ENCODE data around the gene CLHC1.
"Not testable (repeated sequence)": the region's sequence is repeated elsewhere in the genome, so short reads cannot be mapped to it uniquely, and the experiment has no call there.

CLHC1 gene

DNA sequence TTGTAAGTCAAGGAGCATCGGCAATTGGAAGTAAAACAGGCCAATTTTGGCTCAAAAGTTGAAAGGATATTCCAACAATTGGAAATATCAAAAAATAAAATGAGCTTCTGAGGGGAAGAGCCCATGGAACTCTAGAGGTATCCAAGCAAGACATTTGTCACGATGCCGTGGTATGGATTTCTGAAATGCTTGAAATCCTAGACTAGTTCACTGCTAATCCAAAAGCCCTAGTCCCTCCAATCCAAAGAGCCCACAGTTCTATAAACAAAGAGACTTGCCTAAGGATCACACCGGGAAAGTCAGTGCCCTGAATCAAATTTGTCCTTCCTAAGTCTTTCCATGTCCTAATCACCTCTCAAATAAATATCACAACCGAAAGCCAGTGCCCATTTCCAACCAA is 85.1 kb downstream of the CLHC1 start:
- H3K9ac ChIP-seq (ENCODE audit: low read length), result no peak overlapping the region
- no peak overlapping the region for H3K4me2 ChIP-seq (ENCODE audit: low read depth, low read length)
- H3K4me1 ChIP-seq (ENCODE audit: low read length), result no peaks in the 10 kb centered on the region
- H3K4me3 ChIP-seq (ENCODE audit: low read length), result no peak overlapping the region
- H3K27me3 ChIP-seq (replicated peaks; ENCODE audit: insufficient read depth, low read length), result no peaks in the 10 kb centered on the region
- H3K9me2 ChIP-seq (replicated peaks; ENCODE audit: insufficient read depth, low read length), result no peaks in the 10 kb centered on the region
- H2AFZ ChIP-seq (ENCODE audit: low read length), result no peak overlapping the region
- no peaks in the 10 kb centered on the region for H3F3A ChIP-seq (ENCODE audit: insufficient read depth, low read length)
- H3K27ac ChIP-seq (ENCODE audit: low read length), result no peak overlapping the region
- no peaks in the 10 kb centered on the region for H3K79me2 ChIP-seq (ENCODE audit: low read length)
- TF ChIP-seq EZH2 (optimal IDR thresholded peaks at IDR 0.05; ENCODE audit: low read depth, low read length) (no peak), EZH2phosphoT487 (IDR thresholded peaks at IDR 0.05; ENCODE audit: low read length) (no peak)
- TF ChIP-seq, protein P1, sequence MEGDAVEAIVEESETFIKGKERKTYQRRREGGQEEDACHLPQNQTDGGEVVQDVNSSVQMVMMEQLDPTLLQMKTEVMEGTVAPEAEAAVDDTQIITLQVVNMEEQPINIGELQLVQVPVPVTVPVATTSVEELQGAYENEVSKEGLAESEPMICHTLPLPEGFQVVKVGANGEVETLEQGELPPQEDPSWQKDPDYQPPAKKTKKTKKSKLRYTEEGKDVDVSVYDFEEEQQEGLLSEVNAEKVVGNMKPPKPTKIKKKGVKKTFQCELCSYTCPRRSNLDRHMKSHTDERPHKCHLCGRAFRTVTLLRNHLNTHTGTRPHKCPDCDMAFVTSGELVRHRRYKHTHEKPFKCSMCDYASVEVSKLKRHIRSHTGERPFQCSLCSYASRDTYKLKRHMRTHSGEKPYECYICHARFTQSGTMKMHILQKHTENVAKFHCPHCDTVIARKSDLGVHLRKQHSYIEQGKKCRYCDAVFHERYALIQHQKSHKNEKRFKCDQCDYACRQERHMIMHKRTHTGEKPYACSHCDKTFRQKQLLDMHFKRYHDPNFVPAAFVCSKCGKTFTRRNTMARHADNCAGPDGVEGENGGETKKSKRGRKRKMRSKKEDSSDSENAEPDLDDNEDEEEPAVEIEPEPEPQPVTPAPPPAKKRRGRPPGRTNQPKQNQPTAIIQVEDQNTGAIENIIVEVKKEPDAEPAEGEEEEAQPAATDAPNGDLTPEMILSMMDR (IDR thresholded peaks at IDR 0.05; ENCODE audit: low read length), result no peak
- no peaks in the 10 kb centered on the region for H3K9me3 ChIP-seq (replicated peaks; ENCODE audit: insufficient read depth, low read length)
- DNase-seq, result no peak
- no peaks in the 10 kb centered on the region for H3K36me3 ChIP-seq (replicated peaks; ENCODE audit: insufficient read depth, low read length)
- no peaks in the 10 kb centered on the region for H4K20me1 ChIP-seq (ENCODE audit: insufficient read depth, low read length)

DNA sequence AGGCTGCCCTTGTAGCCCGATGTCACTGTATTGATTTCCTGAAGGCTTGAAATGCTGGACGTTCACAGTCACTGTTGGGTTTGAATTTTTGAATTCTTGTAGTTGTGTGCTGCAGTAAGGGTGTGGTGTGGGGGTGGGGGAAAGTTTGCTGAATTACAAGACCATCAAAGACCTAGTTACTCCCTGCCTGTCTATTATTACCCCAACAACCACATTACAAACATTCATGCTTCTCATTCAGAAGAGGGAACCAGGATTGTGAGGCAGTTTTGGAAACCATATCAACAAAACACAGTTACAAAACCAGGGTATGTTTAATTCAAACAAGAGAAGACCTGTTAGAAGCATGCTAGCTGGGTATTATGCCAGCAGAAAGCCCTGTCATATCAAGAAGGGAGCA is 85.8 kb downstream of the CLHC1 start:
- no peaks in the 10 kb centered on the region for H3K9me3 ChIP-seq (replicated peaks; ENCODE audit: insufficient read depth, low read length)
- no peaks in the 10 kb centered on the region for H3K36me3 ChIP-seq (replicated peaks; ENCODE audit: insufficient read depth, low read length)
- no peaks in the 10 kb centered on the region for H3K27me3 ChIP-seq (replicated peaks; ENCODE audit: insufficient read depth, low read length)
- H3K4me1 ChIP-seq (ENCODE audit: low read length), result no peaks in the 10 kb centered on the region
- no peak for DNase-seq
- no peaks in the 10 kb centered on the region for H3K9me2 ChIP-seq (replicated peaks; ENCODE audit: insufficient read depth, low read length)
- H3K9ac ChIP-seq (ENCODE audit: low read length), result no peak overlapping the region
- no peak overlapping the region for H3K27ac ChIP-seq (ENCODE audit: low read length)
- H2AFZ ChIP-seq (ENCODE audit: low read length), result no peak overlapping the region
- H4K20me1 ChIP-seq (ENCODE audit: insufficient read depth, low read length), result no peaks in the 10 kb centered on the region
- no peaks in the 10 kb centered on the region for H3F3A ChIP-seq (ENCODE audit: insufficient read depth, low read length)
- no peak overlapping the region for H3K4me2 ChIP-seq (ENCODE audit: low read depth, low read length)
- H3K79me2 ChIP-seq (ENCODE audit: low read length), result no peaks in the 10 kb centered on the region
- no peak overlapping the region for H3K4me3 ChIP-seq (ENCODE audit: low read length)
- no peak for TF ChIP-seq EZH2 (optimal IDR thresholded peaks at IDR 0.05; ENCODE audit: low read depth, low read length)
- TF ChIP-seq EZH2phosphoT487 (IDR thresholded peaks at IDR 0.05; ENCODE audit: low read length), result no peak
- TF ChIP-seq, protein P1 (IDR thresholded peaks at IDR 0.05; ENCODE audit: low read length), result no peak

DNA sequence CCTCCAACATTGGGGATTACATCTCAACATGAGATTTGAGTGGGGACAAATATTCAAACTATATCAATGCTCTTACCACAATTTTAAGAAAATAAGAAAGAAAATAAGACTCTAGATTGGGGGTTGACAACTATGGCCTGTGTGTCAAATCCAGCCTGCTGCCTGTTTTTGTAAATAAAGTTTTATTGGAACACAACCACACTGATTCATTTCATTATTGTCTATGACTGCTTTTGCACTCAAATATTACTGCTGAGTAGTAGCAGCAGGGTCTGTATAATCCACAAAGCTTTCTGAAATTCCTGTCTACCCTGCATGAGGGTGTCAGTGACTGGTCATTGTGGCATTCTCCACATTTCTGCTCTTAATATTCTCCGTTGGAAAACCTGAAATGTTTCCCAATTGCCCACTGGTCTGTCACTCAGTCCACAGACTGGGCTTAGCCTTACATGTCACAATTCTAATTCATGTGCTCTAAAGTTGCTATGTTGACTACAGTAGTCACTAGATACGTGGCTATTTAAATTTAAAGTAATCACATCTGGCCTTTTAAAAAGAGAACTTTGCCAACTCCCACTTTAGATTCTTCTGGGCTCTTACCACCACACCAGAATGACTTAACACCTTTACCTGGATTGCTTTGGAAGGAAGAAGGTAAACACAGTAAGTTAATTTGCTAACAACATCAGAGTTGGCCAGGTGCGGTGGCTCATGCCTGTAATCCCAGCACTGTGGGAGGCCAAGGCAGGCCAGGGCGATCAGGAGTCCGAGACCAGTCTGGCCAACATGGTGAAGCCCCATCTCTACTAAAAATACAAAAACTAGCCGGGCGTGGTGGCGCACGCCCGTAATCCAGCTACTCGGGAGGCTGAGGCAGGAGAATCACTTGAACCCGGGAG is 86.9 kb downstream of the CLHC1 start:
- Histone ChIP-seq H3K27me3 (replicated peaks; ENCODE audit: insufficient read depth, low read length) (no peaks in the 10 kb centered on the region), H2AFZ (ENCODE audit: low read length) (no peak overlapping the region), H3K9ac (ENCODE audit: low read length) (no peak overlapping the region), H3K4me3 (ENCODE audit: low read length) (no peak overlapping the region), H3K79me2 (ENCODE audit: low read length) (no peaks in the 10 kb centered on the region), H3K4me1 (ENCODE audit: low read length) (no peaks in the 10 kb centered on the region), H3K9me3 (replicated peaks; ENCODE audit: insufficient read depth, low read length) (no peaks in the 10 kb centered on the region), H3K36me3 (replicated peaks; ENCODE audit: insufficient read depth, low read length) (no peaks in the 10 kb centered on the region), H3K4me2 (ENCODE audit: low read depth, low read length) (no peak overlapping the region), H3K9me2 (replicated peaks; ENCODE audit: insufficient read depth, low read length) (no peaks in the 10 kb centered on the region), H3F3A (ENCODE audit: insufficient read depth, low read length) (no peaks in the 10 kb centered on the region), H3K27ac (ENCODE audit: low read length) (no peak overlapping the region), H4K20me1 (ENCODE audit: insufficient read depth, low read length) (no peaks in the 10 kb centered on the region)
- TF ChIP-seq EZH2phosphoT487 (IDR thresholded peaks at IDR 0.05; ENCODE audit: low read length) (no peak), EZH2 (optimal IDR thresholded peaks at IDR 0.05; ENCODE audit: low read depth, low read length) (no peak)
- TF ChIP-seq, protein P1 (IDR thresholded peaks at IDR 0.05; ENCODE audit: low read length), result no peak
- no peak for DNase-seq

DNA sequence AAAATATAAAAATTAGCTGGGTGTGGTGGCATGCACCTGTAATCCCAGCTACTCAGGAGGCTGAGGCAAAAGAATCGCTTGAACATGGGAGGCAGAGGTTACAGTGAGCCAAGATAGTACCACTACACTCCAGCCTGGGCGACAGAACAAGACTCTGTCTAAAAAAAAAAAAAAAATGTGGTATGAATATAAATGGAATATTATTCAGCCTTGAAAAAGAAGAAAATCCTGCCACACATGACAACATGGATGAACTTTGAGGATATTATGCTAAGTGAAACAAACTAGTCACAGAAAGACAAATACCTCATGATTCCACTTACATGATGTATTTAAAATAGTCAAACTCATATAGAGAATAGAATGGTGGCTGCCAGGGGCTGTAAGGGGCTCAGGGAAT is 88.4 kb downstream of the CLHC1 start:
- DNase-seq, result not testable (repeated sequence)

More for the DNA sequence above, 88.4 kb downstream of the CLHC1 start:
- H3K9me3 ChIP-seq (replicated peaks; ENCODE audit: insufficient read depth, low read length); H2AFZ ChIP-seq (ENCODE audit: low read length); H3K36me3 ChIP-seq (replicated peaks; ENCODE audit: insufficient read depth, low read length); H3K9me2 ChIP-seq (replicated peaks; ENCODE audit: insufficient read depth, low read length); H3K27me3 ChIP-seq (replicated peaks; ENCODE audit: insufficient read depth, low read length); H3K9ac ChIP-seq (ENCODE audit: low read length); H4K20me1 ChIP-seq (ENCODE audit: insufficient read depth, low read length); H3K27ac ChIP-seq (ENCODE audit: low read length); H3K79me2 ChIP-seq (ENCODE audit: low read length); H3K4me1 ChIP-seq (ENCODE audit: low read length); H3K4me3 ChIP-seq (ENCODE audit: low read length); H3F3A ChIP-seq (ENCODE audit: insufficient read depth, low read length); H3K4me2 ChIP-seq (ENCODE audit: low read depth, low read length): not testable (repeated sequence)
